ENCODE data around the gene FOXQ1.
"Not testable (repeated sequence)": the region's sequence is repeated elsewhere in the genome, so short reads cannot be mapped to it uniquely, and the experiment has no call there.

The FOXQ1 gene

GRCh38 chr6:1348675-1349074 is 36.8 kb downstream of the FOXQ1 start:
- H3K27ac ChIP-seq (ENCODE audit: low read length): no peak overlapping the region
- H4K20me1 ChIP-seq (ENCODE audit: insufficient read depth, low read length): no peaks in the 10 kb centered on the region
- no peaks in the 10 kb centered on the region for H3K9me3 ChIP-seq (ENCODE audit: insufficient read depth, low read length)
- no peak overlapping the region for H3K9ac ChIP-seq (ENCODE audit: low read length)
- no peaks in the 10 kb centered on the region for H3K36me3 ChIP-seq (replicated peaks; ENCODE audit: low read depth, low read length)
- peaks cover 2% of the 10 kb centered on the region; the same call in 1 of the 2 replicates for H3K27me3 ChIP-seq (ENCODE audit: low read depth, low read length)
- H3K4me3 ChIP-seq (ENCODE audit: low read length): no peak overlapping the region
- no peak overlapping the region for H3K4me2 ChIP-seq (ENCODE audit: low read length)
- no peaks in the 10 kb centered on the region for H3K79me2 ChIP-seq (ENCODE audit: low read length)
- H3K4me1 ChIP-seq (ENCODE audit: low read length): no peaks in the 10 kb centered on the region
- no peak overlapping the region for H2AFZ ChIP-seq (ENCODE audit: low read depth, low read length)
- TF ChIP-seq CTCF (IDR thresholded peaks at IDR 0.05; ENCODE audit: low read depth, low read length) (no peak), EZH2phosphoT487 (IDR thresholded peaks at IDR 0.05; ENCODE audit: low read depth) (no peak)

GRCh38 chr6:1349655-1350054 is 37.8 kb downstream of the FOXQ1 start:
- Histone ChIP-seq H3K79me2 (ENCODE audit: low read length) (no peaks in the 10 kb centered on the region), H3K36me3 (replicated peaks; ENCODE audit: low read depth, low read length) (no peaks in the 10 kb centered on the region), H3K4me3 (ENCODE audit: low read length) (no peak overlapping the region), H2AFZ (ENCODE audit: low read depth, low read length) (no peak overlapping the region), H4K20me1 (ENCODE audit: insufficient read depth, low read length) (no peaks in the 10 kb centered on the region), H3K27me3 (ENCODE audit: low read depth, low read length) (peaks cover 2% of the 10 kb centered on the region; the same call in 1 of the 2 replicates), H3K4me2 (ENCODE audit: low read length) (no peak overlapping the region), H3K9ac (ENCODE audit: low read length) (no peak overlapping the region), H3K27ac (ENCODE audit: low read length) (no peak overlapping the region), H3K4me1 (ENCODE audit: low read length) (no peaks in the 10 kb centered on the region), H3K9me3 (ENCODE audit: insufficient read depth, low read length) (no peaks in the 10 kb centered on the region)
- no peak for TF ChIP-seq EZH2phosphoT487 (IDR thresholded peaks at IDR 0.05; ENCODE audit: low read depth)
- TF ChIP-seq CTCF (IDR thresholded peaks at IDR 0.05; ENCODE audit: low read depth, low read length): no peak

- Histone ChIP-seq H3K4me3 (ENCODE audit: low read length) (no peak overlapping the region), H3K27me3 (ENCODE audit: low read depth, low read length) (peaks cover 2% of the 10 kb centered on the region; the same call in 1 of the 2 replicates), H3K4me2 (ENCODE audit: low read length) (no peak overlapping the region), H3K79me2 (ENCODE audit: low read length) (no peaks in the 10 kb centered on the region), H4K20me1 (ENCODE audit: insufficient read depth, low read length) (no peaks in the 10 kb centered on the region), H3K4me1 (ENCODE audit: low read length) (no peaks in the 10 kb centered on the region), H3K9ac (ENCODE audit: low read length) (no peak overlapping the region), H2AFZ (ENCODE audit: low read depth, low read length) (no peak overlapping the region), H3K36me3 (replicated peaks; ENCODE audit: low read depth, low read length) (no peaks in the 10 kb centered on the region), H3K9me3 (ENCODE audit: insufficient read depth, low read length) (no peaks in the 10 kb centered on the region), H3K27ac (ENCODE audit: low read length) (no peak overlapping the region)
- no peak for TF ChIP-seq EZH2phosphoT487 (IDR thresholded peaks at IDR 0.05; ENCODE audit: low read depth)
- no peak for TF ChIP-seq CTCF (IDR thresholded peaks at IDR 0.05; ENCODE audit: low read depth, low read length)
These were observed 39.6 kb downstream of the FOXQ1 start for GRCh38 chr6:1351381-1352008.

GRCh38 chr6:1355068-1355467 is 43.2 kb downstream of the FOXQ1 start:
- not testable (repeated sequence) for H3K4me3 ChIP-seq (ENCODE audit: low read length); H3K4me1 ChIP-seq (ENCODE audit: low read length); H3K9ac ChIP-seq (ENCODE audit: low read length); H3K36me3 ChIP-seq (replicated peaks; ENCODE audit: low read depth, low read length); H3K27ac ChIP-seq (ENCODE audit: low read length); H3K9me3 ChIP-seq (ENCODE audit: insufficient read depth, low read length); H4K20me1 ChIP-seq (ENCODE audit: insufficient read depth, low read length); H3K4me2 ChIP-seq (ENCODE audit: low read length); H3K79me2 ChIP-seq (ENCODE audit: low read length); H3K27me3 ChIP-seq (ENCODE audit: low read depth, low read length); H2AFZ ChIP-seq (ENCODE audit: low read depth, low read length)

GRCh38 chr6:1361717-1362116 is 49.8 kb downstream of the FOXQ1 start:
- not testable (repeated sequence) for H3K9ac ChIP-seq (ENCODE audit: low read length); H3K36me3 ChIP-seq (replicated peaks; ENCODE audit: low read depth, low read length); H3K27ac ChIP-seq (ENCODE audit: low read length); H3K79me2 ChIP-seq (ENCODE audit: low read length); H3K4me1 ChIP-seq (ENCODE audit: low read length); H3K9me3 ChIP-seq (ENCODE audit: insufficient read depth, low read length); H3K4me3 ChIP-seq (ENCODE audit: low read length); H2AFZ ChIP-seq (ENCODE audit: low read depth, low read length); H3K27me3 ChIP-seq (ENCODE audit: low read depth, low read length); H4K20me1 ChIP-seq (ENCODE audit: insufficient read depth, low read length); H3K4me2 ChIP-seq (ENCODE audit: low read length)
